Measurements from ENCODE around the gene FAM118B.

DNA sequence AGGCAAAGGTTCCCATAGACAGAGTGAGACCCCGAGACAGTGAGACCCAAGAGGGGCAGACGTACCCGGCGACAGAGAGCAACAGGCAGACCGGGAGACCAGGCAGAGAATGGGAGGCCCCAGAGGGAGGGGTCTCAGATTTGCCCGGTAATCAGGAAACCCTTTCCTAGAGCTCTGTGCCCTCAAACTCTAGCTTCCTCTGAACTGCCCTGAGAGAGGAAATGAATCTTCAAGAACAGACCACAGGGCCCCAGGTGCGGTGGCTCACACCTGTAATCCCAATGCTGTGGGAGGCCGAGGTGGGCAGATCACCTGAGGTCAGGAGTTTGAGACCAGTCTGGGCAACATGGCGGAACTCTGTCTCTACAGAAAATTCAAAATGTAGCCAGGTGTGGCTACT lies 47.8 kb upstream of the FAM118B start:
- TF ChIP-seq, protein P1, sequence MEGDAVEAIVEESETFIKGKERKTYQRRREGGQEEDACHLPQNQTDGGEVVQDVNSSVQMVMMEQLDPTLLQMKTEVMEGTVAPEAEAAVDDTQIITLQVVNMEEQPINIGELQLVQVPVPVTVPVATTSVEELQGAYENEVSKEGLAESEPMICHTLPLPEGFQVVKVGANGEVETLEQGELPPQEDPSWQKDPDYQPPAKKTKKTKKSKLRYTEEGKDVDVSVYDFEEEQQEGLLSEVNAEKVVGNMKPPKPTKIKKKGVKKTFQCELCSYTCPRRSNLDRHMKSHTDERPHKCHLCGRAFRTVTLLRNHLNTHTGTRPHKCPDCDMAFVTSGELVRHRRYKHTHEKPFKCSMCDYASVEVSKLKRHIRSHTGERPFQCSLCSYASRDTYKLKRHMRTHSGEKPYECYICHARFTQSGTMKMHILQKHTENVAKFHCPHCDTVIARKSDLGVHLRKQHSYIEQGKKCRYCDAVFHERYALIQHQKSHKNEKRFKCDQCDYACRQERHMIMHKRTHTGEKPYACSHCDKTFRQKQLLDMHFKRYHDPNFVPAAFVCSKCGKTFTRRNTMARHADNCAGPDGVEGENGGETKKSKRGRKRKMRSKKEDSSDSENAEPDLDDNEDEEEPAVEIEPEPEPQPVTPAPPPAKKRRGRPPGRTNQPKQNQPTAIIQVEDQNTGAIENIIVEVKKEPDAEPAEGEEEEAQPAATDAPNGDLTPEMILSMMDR (conservative IDR thresholded peaks at IDR 0.05; ENCODE audit: low read length), result no peak
- no peak for TF ChIP-seq EZH2phosphoT487 (IDR thresholded peaks at IDR 0.05; ENCODE audit: borderline replicate concordance)

Measured in Loucy (cell line).